SK-N-SH treated with all-trans-retinoic acid at 6 μM for 48 hours (cell line): ENCODE data around the gene NUP214.

ENCODE experiments used
- ATAC-seq: fragments of 200-7000 bp; cut with Tn5 transposase; 3 replicates; pipeline ENCODE4 v1.9.1; 2020; ENCODE audit warnings: mild to moderate bottlenecking, moderate library complexity
- ARNTL ChIP-seq: fragments of 450-650 bp; formaldehyde crosslinking; IDR thresholded peaks from 2 replicates; pipeline ENCODE4 v1.5.0; 2020; ENCODE audit warnings: low read depth, mild to moderate bottlenecking, moderate library complexity, borderline replicate concordance
- CSDC2 ChIP-seq: fragments of 250-450 bp; sonication (Bioruptor Pico); IDR thresholded peaks from 2 replicates; pipeline ENCODE4 v1.5.0; 2020; ENCODE audit warnings: mild to moderate bottlenecking, moderate library complexity
- CSRNP3 ChIP-seq: fragments of 250-450 bp; sonication (Bioruptor Pico); IDR thresholded peaks from 2 replicates; pipeline ENCODE4 v1.5.1; 2021; ENCODE audit warnings: mild to moderate bottlenecking, moderate library complexity
- ESRRG ChIP-seq: fragments of 250-450 bp; sonication (Bioruptor Pico); IDR thresholded peaks from 2 replicates; pipeline ENCODE4 v1.6.1; 2021; ENCODE audit warnings: mild to moderate bottlenecking
- GLIS3 ChIP-seq: fragments of 250-450 bp; sonication (Bioruptor Pico); IDR thresholded peaks from 2 replicates; pipeline ENCODE4 v1.5.0; 2020; ENCODE audit warnings: mild to moderate bottlenecking, moderate library complexity
- ISL1 ChIP-seq: fragments of 250-450 bp; sonication (Bioruptor Pico); IDR thresholded peaks from 2 replicates; pipeline ENCODE4 v2.1.2; 2022; ENCODE audit warnings: mild to moderate bottlenecking, moderate library complexity
- OSR1 ChIP-seq: fragments of 250-450 bp; sonication (Bioruptor Pico); IDR thresholded peaks from 2 replicates; pipeline ENCODE4 v1.8.0; 2022; ENCODE audit warnings: moderate library complexity, mild to moderate bottlenecking, inconsistent platforms
- PATZ1 ChIP-seq: fragments of 250-450 bp; sonication (Bioruptor Pico); IDR thresholded peaks from 2 replicates; pipeline ENCODE4 v1.8.0; 2020; ENCODE audit warnings: mild to moderate bottlenecking, moderate library complexity, borderline replicate concordance
- PPARA ChIP-seq: fragments of 250-450 bp; sonication (Bioruptor Pico); IDR thresholded peaks from 2 replicates; pipeline ENCODE4 v1.5.0; 2020; ENCODE audit warnings: mild to moderate bottlenecking, borderline replicate concordance
- TCF4 ChIP-seq: fragments of 250-450 bp; sonication (Bioruptor Pico); IDR thresholded peaks from 2 replicates; pipeline ENCODE4 v1.8.0; 2021; ENCODE audit warnings: mild to moderate bottlenecking, moderate library complexity, borderline replicate concordance
- TOX ChIP-seq: fragments of 250-450 bp; sonication (Bioruptor Pico); IDR thresholded peaks from 2 replicates; pipeline ENCODE4 v1.8.0; 2021; ENCODE audit warnings: mild to moderate bottlenecking, moderate library complexity, borderline replicate concordance
- TSHZ2 ChIP-seq: fragments of 250-450 bp; sonication (Bioruptor Pico); IDR thresholded peaks from 2 replicates; pipeline ENCODE4 v1.5.0; 2020; ENCODE audit warnings: mild to moderate bottlenecking, moderate library complexity
- ZC3H10 ChIP-seq: fragments of 250-450 bp; sonication (Bioruptor Pico); IDR thresholded peaks from 2 replicates; pipeline ENCODE4 v1.5.1; 2021; ENCODE audit warnings: mild to moderate bottlenecking, moderate library complexity
- ZFP30 ChIP-seq: fragments of 450-650 bp; formaldehyde crosslinking; IDR thresholded peaks from 2 replicates; pipeline ENCODE4 v1.5.0; 2022; ENCODE audit warnings: mild to moderate bottlenecking, moderate library complexity
- ZNF565 ChIP-seq: fragments of 450-650 bp; formaldehyde crosslinking; conservative IDR thresholded peaks from 2 replicates; pipeline ENCODE4 v1.5.0; 2020; ENCODE audit warnings: low read depth, mild to moderate bottlenecking, moderate library complexity
- ZNF70 ChIP-seq: fragments of 450-650 bp; formaldehyde crosslinking; IDR thresholded peaks from 2 replicates; pipeline ENCODE4 v1.5.0; 2020; ENCODE audit warnings: mild to moderate bottlenecking, moderate library complexity
- ZNF8 ChIP-seq: fragments of 450-650 bp; formaldehyde crosslinking; IDR thresholded peaks from 2 replicates; pipeline ENCODE4 v1.5.0; 2020; ENCODE audit warnings: mild to moderate bottlenecking, moderate library complexity
- TF ChIP-seq, protein P1 (sequence below): fragments of 250-450 bp; sonication (Bioruptor Pico); IDR thresholded peaks from 2 replicates; pipeline ENCODE4 v1.5.1; 2020; ENCODE audit warnings: low read depth, mild to moderate bottlenecking, moderate library complexity
- TF ChIP-seq, protein P2 (sequence below): fragments of 250-450 bp; sonication (Bioruptor Pico); IDR thresholded peaks from 2 replicates; pipeline ENCODE4 v1.8.0; 2021; ENCODE audit warnings: low read depth, mild to moderate bottlenecking, moderate library complexity, borderline replicate concordance

Gene NUP214

DNA sequence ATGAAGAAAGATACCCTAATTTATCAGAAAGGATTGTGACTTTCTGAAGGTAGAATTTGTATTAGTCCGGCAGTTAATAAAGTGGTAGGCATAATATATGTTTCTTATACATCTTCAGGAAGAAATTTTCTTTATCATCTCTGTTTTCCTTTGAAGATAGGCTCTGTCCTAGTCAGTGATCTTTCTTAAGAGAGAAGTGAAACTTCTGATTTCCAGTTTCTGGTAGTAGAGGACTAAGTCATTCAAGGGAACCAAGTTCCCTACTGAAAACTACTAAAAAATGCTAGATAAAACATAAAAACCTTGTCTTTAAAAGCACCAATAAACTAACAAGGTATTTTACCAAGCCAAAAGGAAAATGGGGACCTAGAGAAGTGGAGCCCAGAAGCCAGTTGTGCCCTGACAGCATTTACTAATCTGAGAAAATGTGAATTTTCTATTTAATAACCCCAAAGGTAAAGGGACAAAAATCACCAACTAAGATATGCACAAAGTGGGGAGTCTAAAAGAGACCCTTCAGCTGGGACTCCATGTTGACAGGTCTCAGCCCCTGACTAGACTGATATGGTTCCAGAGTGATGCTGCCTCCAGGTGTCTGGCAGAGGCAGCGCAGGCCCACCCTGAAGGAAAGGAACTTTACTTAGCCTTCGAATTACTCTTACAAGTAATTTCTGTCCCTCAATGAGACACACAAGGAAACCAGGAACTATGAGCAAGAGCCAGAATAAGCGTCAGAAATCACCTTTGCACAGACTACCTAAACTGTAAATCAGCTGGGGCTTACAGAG lies 78.2 kb downstream of the NUP214 start (continued):
- TF ChIP-seq TCF4 (CRISPR knock-in tag) (no peak), ZNF565 (no peak)

DNA sequence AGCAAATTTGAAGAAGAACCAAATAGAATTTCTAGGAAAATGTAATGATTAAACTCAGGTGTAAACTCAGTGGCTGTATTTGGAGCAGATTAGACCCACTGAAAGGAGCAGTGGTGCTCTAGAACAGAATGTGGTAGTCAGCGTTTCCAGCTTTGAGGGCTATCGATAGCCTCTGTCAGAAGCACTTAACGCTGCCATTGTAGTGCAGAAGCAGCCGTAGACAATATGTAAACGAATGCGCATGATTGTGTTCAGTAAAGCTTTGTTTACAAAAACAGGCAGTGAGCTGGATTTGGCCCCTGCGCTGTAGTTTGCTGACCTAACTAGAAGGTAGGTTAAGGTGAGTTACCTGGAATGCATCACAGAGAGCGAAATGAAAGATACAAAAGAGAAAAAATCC lies 78.9 kb downstream of the NUP214 start:
- ATAC-seq, result no peak

More for the DNA sequence above, 78.9 kb downstream of the NUP214 start:
- TF ChIP-seq ZNF565 (no peak), ARNTL (no peak), ISL1 (CRISPR knock-in tag) (no peak), TCF4 (CRISPR knock-in tag) (no peak), TOX (CRISPR knock-in tag) (no peak), PPARA (CRISPR knock-in tag) (no peak), CSRNP3 (CRISPR knock-in tag) (no peak), PATZ1 (CRISPR knock-in tag) (no peak), ZC3H10 (CRISPR knock-in tag) (no peak), ZNF70 (CRISPR knock-in tag) (no peak), ZFP30 (CRISPR knock-in tag) (no peak), TSHZ2 (no peak), ZNF8 (no peak), GLIS3 (CRISPR knock-in tag) (no peak), CSDC2 (CRISPR knock-in tag) (no peak), OSR1 (CRISPR knock-in tag) (no peak), ESRRG (CRISPR knock-in tag) (no peak)
- TF ChIP-seq, protein P1, sequence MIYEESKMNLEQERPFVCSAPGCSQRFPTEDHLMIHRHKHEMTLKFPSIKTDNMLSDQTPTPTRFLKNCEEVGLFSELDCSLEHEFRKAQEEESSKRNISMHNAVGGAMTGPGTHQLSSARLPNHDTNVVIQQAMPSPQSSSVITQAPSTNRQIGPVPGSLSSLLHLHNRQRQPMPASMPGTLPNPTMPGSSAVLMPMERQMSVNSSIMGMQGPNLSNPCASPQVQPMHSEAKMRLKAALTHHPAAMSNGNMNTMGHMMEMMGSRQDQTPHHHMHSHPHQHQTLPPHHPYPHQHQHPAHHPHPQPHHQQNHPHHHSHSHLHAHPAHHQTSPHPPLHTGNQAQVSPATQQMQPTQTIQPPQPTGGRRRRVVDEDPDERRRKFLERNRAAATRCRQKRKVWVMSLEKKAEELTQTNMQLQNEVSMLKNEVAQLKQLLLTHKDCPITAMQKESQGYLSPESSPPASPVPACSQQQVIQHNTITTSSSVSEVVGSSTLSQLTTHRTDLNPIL (CRISPR knock-in tag), result no peak
- TF ChIP-seq, protein P2, sequence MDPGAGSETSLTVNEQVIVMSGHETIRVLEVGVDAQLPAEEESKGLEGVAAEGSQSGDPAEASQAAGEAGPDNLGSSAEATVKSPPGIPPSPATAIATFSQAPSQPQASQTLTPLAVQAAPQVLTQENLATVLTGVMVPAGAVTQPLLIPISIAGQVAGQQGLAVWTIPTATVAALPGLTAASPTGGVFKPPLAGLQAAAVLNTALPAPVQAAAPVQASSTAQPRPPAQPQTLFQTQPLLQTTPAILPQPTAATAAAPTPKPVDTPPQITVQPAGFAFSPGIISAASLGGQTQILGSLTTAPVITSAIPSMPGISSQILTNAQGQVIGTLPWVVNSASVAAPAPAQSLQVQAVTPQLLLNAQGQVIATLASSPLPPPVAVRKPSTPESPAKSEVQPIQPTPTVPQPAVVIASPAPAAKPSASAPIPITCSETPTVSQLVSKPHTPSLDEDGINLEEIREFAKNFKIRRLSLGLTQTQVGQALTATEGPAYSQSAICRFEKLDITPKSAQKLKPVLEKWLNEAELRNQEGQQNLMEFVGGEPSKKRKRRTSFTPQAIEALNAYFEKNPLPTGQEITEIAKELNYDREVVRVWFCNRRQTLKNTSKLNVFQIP (CRISPR knock-in tag), result no peak
- TF ChIP-seq, all 23 proteins: peak for 0
